H1 (cell line): ENCODE results near the gene CNTN5. TPM values are rescaled to one million over a fixed set of nuclear protein-coding genes. Genes with fewer than 3 reads are reported as not detected.

Experiments
- CTCF ChIA-PET: fragments of 300-600 bp; sonication (Branson Sonifier 250); formaldehyde crosslinking; loops from one replicate; lab custom pipeline; 2021; ENCODE audit not compliant: partially characterized antibody; lab: Charles Lee
- POLR2A ChIA-PET: fragments of 300-600 bp; sonication (Branson Sonifier 250); formaldehyde crosslinking; loops from one replicate; lab custom pipeline; 2021; ENCODE audit warnings: inconsistent platforms; ENCODE audit not compliant: partially characterized antibody; lab: Charles Lee
- DNase-seq, 2 experiments: peaks; one replicate each; pipeline versions ENCODE4 v3.0.0 to v3.0.0-alpha.2; 2010 to 2022; ENCODE audit warnings: low spot score in 2 of 2, low read depth in 1 of 2, mixed read lengths in 1 of 2
- FAIRE-seq: peaks from 2 replicates; lab custom pipeline; 2011; peaks lifted over from hg19 to GRCh38; lab: Jason Lieb, UNC
- H2AFZ ChIP-seq: 2 replicates; pipeline ENCODE4 v1.8.1; 2012; ENCODE audit warnings: low read length, inconsistent platforms
- H2AK5ac ChIP-seq: 2 replicates; pipeline ENCODE4 v1.6.1; 2013; ENCODE audit warnings: low read depth, low read length
- H2BK120ac ChIP-seq: replicated peaks from 2 replicates; pipeline ENCODE3; 2013; ENCODE audit warnings: low read depth, low read length, inconsistent platforms
- H2BK12ac ChIP-seq: 2 replicates; pipeline ENCODE4 v1.6.1; 2013; ENCODE audit warnings: low read depth, low read length
- H2BK15ac ChIP-seq: 2 replicates; pipeline ENCODE4 v1.6.1; 2013; ENCODE audit warnings: low read length
- H2BK20ac ChIP-seq: 2 replicates; pipeline ENCODE4 v1.6.1; 2013; ENCODE audit warnings: low read length
- H2BK5ac ChIP-seq: 2 replicates; pipeline ENCODE4 v1.6.1; 2013; ENCODE audit warnings: low read depth, low read length
- H3K14ac ChIP-seq: 2 replicates; pipeline ENCODE4 v1.6.1; 2013; ENCODE audit warnings: inconsistent platforms; ENCODE audit not compliant: insufficient read length
- H3K18ac ChIP-seq: 2 replicates; pipeline ENCODE4 v1.6.1; 2013; ENCODE audit warnings: low read length; ENCODE audit errors: extremely low read depth
- H3K23ac ChIP-seq: 2 replicates; pipeline ENCODE4 v1.6.1; 2013; ENCODE audit warnings: inconsistent platforms; ENCODE audit not compliant: insufficient read length
- H3K23me2 ChIP-seq: 2 replicates; pipeline ENCODE4 v1.6.1; 2013; ENCODE audit warnings: low read depth, low read length
- H3K27ac ChIP-seq: 2 replicates; pipeline ENCODE4 v1.6.1; 2011; ENCODE audit warnings: low read depth, low read length, inconsistent platforms
- H3K27me3 ChIP-seq, 4 experiments: replicated peaks in 1 of 4; 1 replicate in 1 of 4; 2 replicates in 3 of 4; pipeline versions ENCODE4 v1.6.1 to v1.8.1; 2011 to 2013; ENCODE audit warnings: low read length in 3 of 4, mild to moderate bottlenecking in 3 of 4, inconsistent platforms in 2 of 4, mixed read lengths in 2 of 4, moderate library complexity in 1 of 4; ENCODE audit not compliant: control insufficient read depth in 3 of 4, insufficient read depth in 3 of 4; ENCODE audit errors: extremely low read depth in 1 of 4
- H3K36me3 ChIP-seq, 4 experiments: 2 replicates each; pipeline versions ENCODE4 v1.6.1 to v1.8.1; 2011 to 2013; ENCODE audit warnings: mild to moderate bottlenecking in 4 of 4, low read length in 3 of 4, moderate library complexity in 2 of 4, control low read depth in 1 of 4, inconsistent platforms in 1 of 4; ENCODE audit not compliant: insufficient read depth in 4 of 4, control insufficient read depth in 2 of 4
- H3K4ac ChIP-seq: replicated peaks from 2 replicates; pipeline ENCODE3; 2013; ENCODE audit warnings: low read length, low read depth, mixed read lengths, inconsistent platforms; ENCODE audit not compliant: insufficient read length
- H3K4me1 ChIP-seq, 4 experiments: replicated peaks in 1 of 4; 1 replicate in 1 of 4; 2 replicates in 3 of 4; pipeline versions ENCODE4 v1.6.1 to v1.8.1; 2011 to 2013; ENCODE audit warnings: low read length in 3 of 4, inconsistent platforms in 2 of 4, mixed read lengths in 1 of 4; ENCODE audit not compliant: insufficient read depth in 4 of 4, control insufficient read depth in 3 of 4
- H3K4me2 ChIP-seq, 2 experiments: 2 replicates each; pipeline versions ENCODE4 v1.6.1 to v1.8.1; 2011 to 2013; ENCODE audit warnings: low read depth in 2 of 2, low read length in 2 of 2, control low read depth in 1 of 2, inconsistent platforms in 1 of 2, mild to moderate bottlenecking in 1 of 2; ENCODE audit not compliant: insufficient read depth in 1 of 2
- H3K4me3 ChIP-seq, 4 experiments: fragments of 200-600, 300-600 bp in 1 of 4; sonication (generic), shearing (Covaris generic), sonication (Bioruptor Twin) in 1 of 4; 2 replicates each; pipeline versions ENCODE4 v1.5.1 to v1.8.1; 2011 to 2016; ENCODE audit warnings: low read length in 4 of 4, low read depth in 3 of 4, control low read depth in 2 of 4, inconsistent platforms in 2 of 4, mild to moderate bottlenecking in 2 of 4, mixed read lengths in 1 of 4, moderate library complexity in 1 of 4; ENCODE audit not compliant: insufficient read depth in 2 of 4; ENCODE audit errors: extremely low read depth in 1 of 4
- H3K56ac ChIP-seq: replicated peaks from 2 replicates; pipeline ENCODE3; 2013; ENCODE audit warnings: low read depth, mild to moderate bottlenecking, mixed read lengths, low read length, inconsistent platforms; ENCODE audit not compliant: insufficient read length
- H3K79me1 ChIP-seq: 2 replicates; pipeline ENCODE4 v1.6.1; 2013; ENCODE audit warnings: low read depth, low read length, control low read depth
- H3K79me2 ChIP-seq, 2 experiments: 2 replicates each; pipeline versions ENCODE4 v1.6.1 to v1.8.1; 2012 to 2013; ENCODE audit warnings: low read length in 2 of 2, mild to moderate bottlenecking in 2 of 2, inconsistent platforms in 1 of 2; ENCODE audit not compliant: insufficient read depth in 2 of 2, control insufficient read depth in 1 of 2
- H3K9ac ChIP-seq, 4 experiments: replicated peaks in 1 of 4; 1 replicate in 1 of 4; 2 replicates in 3 of 4; pipeline versions ENCODE4 v1.6.1 to v1.8.1; 2011 to 2013; ENCODE audit warnings: low read depth in 3 of 4, low read length in 3 of 4, control low read depth in 2 of 4, mild to moderate bottlenecking in 2 of 4, moderate library complexity in 2 of 4, inconsistent platforms in 1 of 4; ENCODE audit errors: extremely low read depth in 1 of 4
- H3K9me3 ChIP-seq, 2 experiments: 2 replicates each; pipeline versions ENCODE4 v1.6.1 to v1.8.1; 2012 to 2013; ENCODE audit warnings: mild to moderate bottlenecking in 2 of 2, moderate library complexity in 2 of 2, control low read depth in 1 of 2, inconsistent platforms in 1 of 2, low read depth in 1 of 2, low read length in 1 of 2, mixed read lengths in 1 of 2; ENCODE audit not compliant: insufficient read depth in 2 of 2
- H4K20me1 ChIP-seq, 2 experiments: replicated peaks in 1 of 2; 2 replicates each; pipeline versions ENCODE3 to v1.8.1; 2011 to 2013; ENCODE audit warnings: inconsistent platforms in 2 of 2, low read length in 2 of 2, mild to moderate bottlenecking in 1 of 2; ENCODE audit not compliant: insufficient read depth in 2 of 2, control insufficient read depth in 1 of 2
- H4K5ac ChIP-seq: 2 replicates; pipeline ENCODE4 v1.6.1; 2013; ENCODE audit warnings: low read length, low read depth, mixed read lengths, inconsistent platforms; ENCODE audit not compliant: insufficient read length
- H4K8ac ChIP-seq: 2 replicates; pipeline ENCODE4 v1.8.0; 2013; ENCODE audit warnings: mild to moderate bottlenecking, moderate library complexity, low read length, inconsistent platforms; ENCODE audit not compliant: insufficient read depth; ENCODE audit errors: extremely low read depth
- H4K91ac ChIP-seq: replicated peaks from 2 replicates; pipeline ENCODE3; 2013; ENCODE audit warnings: low read length, mixed read lengths, inconsistent platforms; ENCODE audit not compliant: insufficient read length
- ASH2L ChIP-seq: fragments of 200-600, 300-600 bp; sonication (generic); IDR thresholded peaks from one replicate; pipeline ENCODE4 v1.7.1; 2017; ENCODE audit warnings: low read length
- BACH1 ChIP-seq: IDR thresholded peaks from 2 replicates; pipeline ENCODE4 v1.6.1; 2012; ENCODE audit warnings: low read length, improper control_type of control experiment
- EGR1 ChIP-seq: IDR thresholded peaks from 2 replicates; pipeline ENCODE4 v1.6.1; 2011; ENCODE audit warnings: low read depth, low read length, borderline replicate concordance
- FOSL1 ChIP-seq: IDR thresholded peaks from 2 replicates; pipeline ENCODE4 v1.6.1; 2011; ENCODE audit warnings: mild to moderate bottlenecking, low read depth, low read length, moderate library complexity; ENCODE audit not compliant: insufficient read depth
- WGBS, 2 experiments: shearing (Covaris generic) in 1 of 2; methylation state at CpG; one replicate each; pipeline versions ENCODE4 v1.1.6 to v1.1.7; 2013 to 2015; ENCODE audit warnings: low lambda C conversion rate in 2 of 2, mixed read lengths in 2 of 2, inconsistent platforms in 1 of 2, low coverage in 1 of 2, missing lambda C conversion rate in 1 of 2; ENCODE audit not compliant: insufficient replicate concordance in 2 of 2, insufficient coverage in 1 of 2, insufficient read length in 1 of 2; ENCODE audit errors: extremely low coverage in 1 of 2, missing lambda C conversion rate in 1 of 2; 5-methylcytosine and 5-hydroxymethylcytosine counted together
- polyA plus RNA-seq, 7 experiments: library from polyadenylated mRNA; depleted of rRNA in 3 of 7; stranded (reverse) in 5 of 7; unstranded in 2 of 7; fragments of >200 nt in 5 of 7; fragments of 200-250 nt in 2 of 7; gene quantifications; 1 replicate in 5 of 7; 2 replicates in 1 of 7; 4 replicates in 1 of 7; pipeline versions ENCODE4 v1.2.1 to v1.2.3, GENCODE V29; 2011 to 2013; ENCODE audit warnings: missing spikeins in 2 of 7, mixed read lengths in 2 of 7
- total RNA-seq: library from RNA; stranded (reverse); fragmentation: NEBNext Ultra II Directional; extraction: Animal tissue kit (Norgen Biotek cat#: 25700); gene quantifications from 2 replicates; pipeline ENCODE4 v1.2.1, GENCODE V29; 2021

CNTN5 gene
- total and polyA plus RNA-seq, 2 of the 8 experiments (the other 6 are each of a cell fraction or from before 2014, with no cell fraction given): not detected

DNA sequence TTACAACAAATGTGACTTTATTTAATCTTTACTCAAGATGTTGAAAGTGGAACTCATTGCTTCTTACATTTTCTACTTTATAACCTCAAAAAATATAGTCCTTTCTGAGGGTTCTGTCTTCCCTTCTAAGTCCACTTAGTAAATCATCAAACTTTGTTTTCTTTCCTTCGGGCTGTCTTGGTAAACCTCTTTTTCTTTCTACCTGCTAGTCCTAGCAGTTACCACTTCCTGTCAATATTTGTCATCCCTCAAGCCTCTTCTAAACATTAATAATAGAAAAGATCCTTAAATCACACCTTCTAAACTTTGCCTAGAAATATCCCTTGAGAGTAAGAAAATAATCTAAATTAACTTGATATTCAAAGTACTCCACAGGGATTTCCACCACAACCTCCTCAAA, 580.4 kb downstream of the CNTN5 start:
- TF ChIP-seq EGR1 (no peak), FOSL1 (no peak), BACH1 (no peak), ASH2L (no peak)
- CTCF ChIA-PET: no interaction called here
- H3K9me3 ChIP-seq: no peaks in the 10 kb centered on the region

More for the DNA sequence above, 580.4 kb downstream of the CNTN5 start:
- no peak overlapping the region for H3K18ac ChIP-seq
- 82% methylated on average over 1 of the region's 1 CpG; no CpG with 5 or more reads in 1 of the 2 experiments for WGBS, 2 experiments
- no peak for DNase-seq
- no peak overlapping the region for H3K56ac ChIP-seq
- H4K20me1 ChIP-seq: no peaks in the 10 kb centered on the region
- no peak overlapping the region for H2BK5ac ChIP-seq
- H3K9ac ChIP-seq: no peak overlapping the region
- no peak overlapping the region for H4K5ac ChIP-seq
- H2BK120ac ChIP-seq: no peak overlapping the region
- H3K4ac ChIP-seq: no peak overlapping the region
- POLR2A ChIA-PET: no interaction called here
- H2BK15ac ChIP-seq: no peak overlapping the region
- H2BK20ac ChIP-seq: no peak overlapping the region
- H2AK5ac ChIP-seq: no peak overlapping the region
- H3K4me3 ChIP-seq: no peak overlapping the region
- H3K79me1 ChIP-seq: no peaks in the 10 kb centered on the region
- no peaks in the 10 kb centered on the region for H3K36me3 ChIP-seq
- H3K14ac ChIP-seq: no peak overlapping the region
- H3K27ac ChIP-seq: no peak overlapping the region
- no peak overlapping the region for H4K91ac ChIP-seq
- H3K4me2 ChIP-seq: no peak overlapping the region
- no peak overlapping the region for H4K8ac ChIP-seq
- no peak overlapping the region for H3K23ac ChIP-seq
- no peak overlapping the region for H2BK12ac ChIP-seq
- no peaks in the 10 kb centered on the region for H3K79me2 ChIP-seq
- no peaks in the 10 kb centered on the region for H3K27me3 ChIP-seq
- H2AFZ ChIP-seq: no peak overlapping the region
- H3K23me2 ChIP-seq: no peaks in the 10 kb centered on the region
- FAIRE-seq: no peak
- H3K4me1 ChIP-seq: no peaks in the 10 kb centered on the region
